ENCODE data around the gene RAB4A. TPM values are rescaled to one million over a fixed set of nuclear protein-coding genes. Genes with fewer than 3 reads are reported as not detected.

The RAB4A gene
- total RNA-seq, 4 donors from 2014 or later: 24.1 to 50.7 (median 43.0) TPM

DNA sequence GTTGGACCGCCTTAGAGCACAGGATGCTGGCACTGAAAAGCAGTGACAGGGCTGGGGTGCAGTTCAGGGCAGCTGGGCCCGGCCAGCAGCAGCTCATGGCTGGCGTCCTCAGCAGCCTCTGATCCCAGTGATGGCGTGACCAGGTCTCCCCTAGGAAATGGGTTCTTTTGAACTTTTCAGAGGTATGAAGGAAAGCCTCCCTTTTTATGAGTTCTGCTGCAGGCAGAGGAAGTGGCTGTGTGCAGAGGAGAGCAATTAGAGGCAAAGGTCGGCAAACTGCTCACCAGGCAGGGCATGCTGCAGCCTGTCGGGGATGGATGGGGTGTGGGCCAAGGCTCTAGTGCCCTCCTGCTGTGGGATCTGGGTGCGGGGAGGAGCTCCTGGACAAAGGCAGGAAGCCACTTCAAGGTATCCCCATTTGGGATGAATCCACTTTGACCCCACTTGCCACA is 45.6 kb upstream of the RAB4A start:
- intact Hi-C loops (cut with DNase I): loop anchor here (5.0 kb wide), 1 partner anchor 488 kb away; the partner anchor contains the start of gene RHOU
- DNase-seq: no peak
- 33 to 78% methylated on average over 3 to 6 of the region's 7 CpGs for WGBS, 2 donors

DNA sequence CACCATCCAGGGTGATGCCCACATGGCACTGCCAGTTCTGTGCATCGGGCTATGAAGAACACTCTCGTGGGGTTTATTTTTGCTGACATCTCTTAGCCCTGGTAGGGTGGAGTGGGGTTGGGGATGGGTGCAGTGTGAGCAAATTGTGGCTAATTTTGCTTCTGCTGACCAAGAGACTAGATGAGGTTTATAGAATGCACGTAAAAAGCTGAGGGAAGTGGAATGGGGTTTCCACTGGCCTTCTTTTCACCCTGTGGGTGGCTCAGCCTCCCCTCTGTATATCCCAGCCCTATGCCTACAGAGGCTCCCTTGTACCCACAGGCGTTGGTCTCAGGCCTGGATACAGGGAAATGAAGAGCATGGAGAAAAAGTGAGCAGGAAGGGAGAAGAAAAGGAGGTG is 44.1 kb upstream of the RAB4A start:
- intact Hi-C loops (cut with DNase I): loop anchor here (5.0 kb wide), 1 partner anchor 489 kb away; the partner anchor contains the start of gene RHOU
- DNase-seq: no peak
- no peak for TF ChIP-seq POLR2A (IDR thresholded peaks at IDR 0.05)
- TF ChIP-seq, protein P1, sequence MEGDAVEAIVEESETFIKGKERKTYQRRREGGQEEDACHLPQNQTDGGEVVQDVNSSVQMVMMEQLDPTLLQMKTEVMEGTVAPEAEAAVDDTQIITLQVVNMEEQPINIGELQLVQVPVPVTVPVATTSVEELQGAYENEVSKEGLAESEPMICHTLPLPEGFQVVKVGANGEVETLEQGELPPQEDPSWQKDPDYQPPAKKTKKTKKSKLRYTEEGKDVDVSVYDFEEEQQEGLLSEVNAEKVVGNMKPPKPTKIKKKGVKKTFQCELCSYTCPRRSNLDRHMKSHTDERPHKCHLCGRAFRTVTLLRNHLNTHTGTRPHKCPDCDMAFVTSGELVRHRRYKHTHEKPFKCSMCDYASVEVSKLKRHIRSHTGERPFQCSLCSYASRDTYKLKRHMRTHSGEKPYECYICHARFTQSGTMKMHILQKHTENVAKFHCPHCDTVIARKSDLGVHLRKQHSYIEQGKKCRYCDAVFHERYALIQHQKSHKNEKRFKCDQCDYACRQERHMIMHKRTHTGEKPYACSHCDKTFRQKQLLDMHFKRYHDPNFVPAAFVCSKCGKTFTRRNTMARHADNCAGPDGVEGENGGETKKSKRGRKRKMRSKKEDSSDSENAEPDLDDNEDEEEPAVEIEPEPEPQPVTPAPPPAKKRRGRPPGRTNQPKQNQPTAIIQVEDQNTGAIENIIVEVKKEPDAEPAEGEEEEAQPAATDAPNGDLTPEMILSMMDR (IDR thresholded peaks at IDR 0.05): no peak
- Histone ChIP-seq H3K9me3 (no peaks in the 10 kb centered on the region), H3K4me3 (no peak overlapping the region), H3K27me3 (no peaks in the 10 kb centered on the region), H3K4me1 (peaks cover 26 to 62% (median 38%) of the 10 kb centered on the region in 3 donors), H3K27ac (no peak overlapping the region), H3K36me3 (no peaks in the 10 kb centered on the region)
- WGBS, 2 donors: 68 to 71% methylated on average over 2 to 3 of the region's 4 CpGs

More for the DNA sequence above, 45.6 kb upstream of the RAB4A start:
- Histone ChIP-seq H3K36me3 (no peaks in the 10 kb centered on the region), H3K4me3 (no peak overlapping the region), H3K27me3 (no peaks in the 10 kb centered on the region), H3K4me1 (peaks cover 17 to 55% (median 30%) of the 10 kb centered on the region in 3 donors), H3K9me3 (no peaks in the 10 kb centered on the region), H3K27ac (no peak overlapping the region)
- TF ChIP-seq, protein P1 (IDR thresholded peaks at IDR 0.05): peak in 3 of 6 experiments; percentile 17 to 20 (median 20)
- TF ChIP-seq POLR2A (IDR thresholded peaks at IDR 0.05): no peak

DNA sequence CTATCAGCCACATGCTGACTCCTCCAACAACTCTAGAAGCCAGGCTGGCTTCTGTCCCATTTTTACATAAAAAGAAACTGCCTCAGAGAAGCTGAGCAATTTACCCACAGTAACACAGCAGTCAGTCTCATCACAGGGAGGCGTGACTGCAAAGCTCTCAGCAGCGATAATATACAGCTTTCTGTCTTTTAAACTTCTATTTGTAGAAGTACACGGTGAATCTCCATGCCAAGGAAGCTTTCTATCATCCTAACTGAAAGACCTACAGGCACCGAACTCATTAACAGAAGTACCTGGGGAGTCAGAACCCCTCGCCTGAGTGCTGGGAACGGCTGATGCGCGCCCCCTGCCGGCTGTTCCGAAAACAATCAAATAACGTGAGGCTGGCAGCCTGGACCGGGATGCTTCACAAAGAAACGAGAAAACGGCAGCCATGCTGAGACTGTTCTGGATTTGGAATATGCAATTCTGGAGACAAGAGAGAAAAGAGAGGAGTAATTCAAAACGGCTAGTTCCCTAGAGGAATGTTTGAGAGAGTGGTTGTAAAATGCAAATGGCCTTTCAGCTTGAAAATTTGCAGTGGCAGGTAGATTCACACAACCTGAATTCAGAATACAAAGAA is 43.5 kb upstream of the RAB4A start:
- no peak overlapping the region for H3K4me3 ChIP-seq
- 12 to 14% methylated on average over 9 to 10 of the region's 15 CpGs for WGBS, 2 donors
- intact Hi-C loops (cut with DNase I): loop anchor here (5.0 kb wide), 1 partner anchor 490 kb away; the partner anchor contains the start of gene RHOU
- no peaks in the 10 kb centered on the region for H3K9me3 ChIP-seq
- peaks cover 26 to 63% (median 43%) of the 10 kb centered on the region in 3 donors for H3K4me1 ChIP-seq
- H3K36me3 ChIP-seq: no peaks in the 10 kb centered on the region
- no peaks in the 10 kb centered on the region for H3K27me3 ChIP-seq
- no peak overlapping the region for H3K27ac ChIP-seq
- DNase-seq: no peak
- TF ChIP-seq, protein P1 (IDR thresholded peaks at IDR 0.05): peak; percentile 46 to 89 (median 88)
- TF ChIP-seq POLR2A (IDR thresholded peaks at IDR 0.05): no peak

DNA sequence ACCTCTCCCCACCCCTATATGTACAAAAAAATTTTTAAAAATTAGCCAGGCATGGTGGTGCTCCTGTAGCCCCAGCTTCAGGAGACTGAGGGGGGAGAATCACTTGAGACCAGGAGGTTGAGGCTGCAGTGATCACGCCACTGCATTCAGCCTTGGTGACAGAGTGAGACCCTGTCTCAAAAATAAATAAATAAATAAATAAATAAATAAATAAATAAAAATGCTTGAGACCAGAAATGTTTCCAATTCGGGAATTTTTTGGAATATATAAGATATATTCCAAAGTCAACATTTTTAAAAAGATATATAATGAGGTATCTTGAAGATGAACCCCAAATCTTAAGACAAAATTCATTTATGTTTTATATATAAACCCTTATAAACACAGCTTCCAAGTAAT is 42.4 kb upstream of the RAB4A start:
- H3K4me1 ChIP-seq: peaks cover 26 to 67% (median 46%) of the 10 kb centered on the region in 3 donors
- no peaks in the 10 kb centered on the region for H3K36me3 ChIP-seq
- no peak for DNase-seq
- TF ChIP-seq, protein P1 (IDR thresholded peaks at IDR 0.05): no peak
- TF ChIP-seq POLR2A (IDR thresholded peaks at IDR 0.05): no peak
- 84 to 86% methylated on average over 2 of the region's 2 CpGs for WGBS, 2 donors
- H3K4me3 ChIP-seq: no peak overlapping the region
- intact Hi-C loops (cut with DNase I): loop anchor here (5.0 kb wide), 1 partner anchor 491 kb away; the partner anchor contains the start of gene RHOU
- no peak overlapping the region for H3K27ac ChIP-seq
- no peaks in the 10 kb centered on the region for H3K9me3 ChIP-seq
- no peaks in the 10 kb centered on the region for H3K27me3 ChIP-seq

DNA sequence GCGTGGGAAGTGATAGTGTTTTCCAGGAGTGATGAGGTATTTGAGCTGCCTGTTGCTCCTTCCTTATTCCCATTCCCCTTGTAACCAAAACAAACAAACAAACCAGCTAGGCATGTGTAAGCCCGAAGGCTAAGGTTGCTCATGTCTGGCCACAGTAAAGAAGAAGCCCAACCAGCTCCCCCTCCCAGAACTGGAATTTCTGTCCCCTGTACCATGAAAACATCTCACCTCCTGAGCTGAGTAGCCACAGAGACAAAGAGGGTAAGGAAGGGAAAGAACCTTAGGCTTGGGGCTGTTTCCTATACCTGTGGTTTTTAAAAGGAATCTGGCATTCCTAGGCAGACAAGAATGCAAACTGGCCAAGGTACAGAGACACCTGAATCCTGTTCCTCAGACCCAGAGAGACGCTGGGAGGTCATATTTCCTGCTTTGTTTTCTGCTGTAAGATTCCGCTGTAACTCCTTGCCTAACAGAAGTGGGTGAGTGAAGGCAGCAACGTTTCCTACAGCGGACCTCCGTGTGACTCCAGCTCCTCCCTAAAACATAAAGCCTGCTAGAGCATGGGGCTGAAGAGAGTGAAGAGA is 41.7 kb upstream of the RAB4A start:
- Histone ChIP-seq H3K4me1 (peaks cover 26 to 67% (median 46%) of the 10 kb centered on the region in 3 donors), H3K4me3 (peak overlapping the region in 3 of 4 donors; percentile 7 to 46 (median 7)), H3K27me3 (no peaks in the 10 kb centered on the region), H3K9me3 (no peaks in the 10 kb centered on the region), H3K36me3 (no peaks in the 10 kb centered on the region), H3K27ac (peak overlapping the region; percentile 67 to 86 (median 82))
- TF ChIP-seq, protein P1 (IDR thresholded peaks at IDR 0.05): no peak
- no peak for TF ChIP-seq POLR2A (IDR thresholded peaks at IDR 0.05)
- no peak for DNase-seq
- WGBS, 2 donors: 8 to 21% methylated on average over 7 of the region's 7 CpGs
- intact Hi-C loops (cut with DNase I): loop anchor here (5.0 kb wide), 1 partner anchor 492 kb away; the partner anchor contains the start of gene RHOU

All from esophagus squamous epithelium (tissue), 5 donors.